GM23248 (cell line): ENCODE results near the gene TMEM202.

Experiments used
- EZH2 ChIP-seq: fragments of 200-600 bp; sonication (generic); IDR thresholded peaks from 2 replicates; pipeline ENCODE4 v1.6.1; 2018; ENCODE audit warnings: antibody characterized with exemption, mild to moderate bottlenecking; ENCODE audit not compliant: insufficient read depth, poor library complexity, severe bottlenecking
- EZH2phosphoT487 ChIP-seq: fragments of 200-600 bp; sonication (generic); IDR thresholded peaks from 2 replicates; pipeline ENCODE4 v1.6.1; 2018; ENCODE audit warnings: antibody characterized with exemption, moderate library complexity, mild to moderate bottlenecking, low read depth; ENCODE audit not compliant: insufficient read depth

GRCh38 chr15:72389231-72389630 lies 8.9 kb upstream of the TMEM202 start:
- TF ChIP-seq EZH2phosphoT487 (no peak), EZH2 (no peak)
